ENCODE results near the gene SH3BP4. TPM values are rescaled to one million over a fixed set of nuclear protein-coding genes. Genes with fewer than 3 reads are reported as not detected.

Gene SH3BP4
- total RNA-seq, 1 experiment from 2014 or later: 19.9 TPM

DNA sequence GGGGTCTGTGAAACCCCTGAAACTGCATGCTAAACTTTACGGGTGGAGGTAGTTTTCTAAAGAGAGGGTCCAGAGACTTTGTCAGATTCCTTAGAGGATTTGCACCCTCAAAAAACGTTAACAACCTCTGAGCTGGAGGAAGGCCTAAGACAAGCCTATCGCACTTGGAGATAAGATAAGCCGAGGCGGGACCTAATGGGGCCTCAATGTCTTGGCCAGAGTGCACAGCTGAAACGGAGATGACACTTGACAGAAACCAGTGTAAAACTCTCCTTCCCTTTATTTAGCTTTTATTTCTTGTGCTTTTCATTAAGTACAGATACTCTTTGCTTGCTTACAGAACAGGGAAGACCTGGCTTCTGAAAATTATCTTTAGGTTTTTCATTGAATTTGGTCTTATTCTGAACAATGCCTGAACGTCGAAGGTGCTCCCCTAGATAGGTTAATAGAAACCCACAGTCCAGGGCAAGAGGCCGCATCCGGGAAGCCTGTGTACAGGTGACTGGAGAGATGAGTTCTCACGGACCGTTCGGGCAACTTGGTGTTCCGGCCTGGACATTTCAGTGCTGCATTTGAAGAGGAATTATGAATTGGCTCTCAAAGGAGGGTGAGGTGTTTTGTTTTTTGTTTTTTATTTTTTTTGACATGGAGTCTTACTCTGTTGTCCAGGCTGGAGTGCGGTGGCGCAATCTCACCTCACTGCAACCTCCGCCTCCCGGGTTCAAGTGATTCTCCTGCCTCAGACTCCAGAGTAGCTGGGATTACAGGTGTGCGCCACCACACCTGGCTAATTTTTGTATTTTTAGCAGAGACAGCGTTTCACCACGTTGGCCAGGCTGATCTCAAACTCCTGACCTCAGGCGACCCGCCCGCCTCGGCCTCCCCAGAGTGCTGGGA, 49.7 kb downstream of the SH3BP4 start:
- ChIA-PET POLR2A (ENCODE audit: low non-redundant PET) (no interaction called here), CTCF (no interaction called here)
- Histone ChIP-seq H3K4me1 (ENCODE audit: insufficient read depth, low read length, poor library complexity, severe bottlenecking) (peaks cover 9% of the 10 kb centered on the region), H3K27me3 (replicated peaks; ENCODE audit: insufficient read depth, low read depth, low read length, poor library complexity) (no peaks in the 10 kb centered on the region), H3K4me3 (ENCODE audit: low read depth, low read length, poor library complexity, severe bottlenecking) (no peak overlapping the region), H3K27ac (ENCODE audit: low read depth, low read length, poor library complexity, severe bottlenecking) (peak overlapping the region; percentile 42), H3K9me3 (ENCODE audit: low read depth, low read length, poor library complexity, severe bottlenecking) (no peaks in the 10 kb centered on the region), H3K36me3 (ENCODE audit: insufficient read depth, low read length, poor library complexity, severe bottlenecking) (no peaks in the 10 kb centered on the region)
- TF ChIP-seq, protein P1, sequence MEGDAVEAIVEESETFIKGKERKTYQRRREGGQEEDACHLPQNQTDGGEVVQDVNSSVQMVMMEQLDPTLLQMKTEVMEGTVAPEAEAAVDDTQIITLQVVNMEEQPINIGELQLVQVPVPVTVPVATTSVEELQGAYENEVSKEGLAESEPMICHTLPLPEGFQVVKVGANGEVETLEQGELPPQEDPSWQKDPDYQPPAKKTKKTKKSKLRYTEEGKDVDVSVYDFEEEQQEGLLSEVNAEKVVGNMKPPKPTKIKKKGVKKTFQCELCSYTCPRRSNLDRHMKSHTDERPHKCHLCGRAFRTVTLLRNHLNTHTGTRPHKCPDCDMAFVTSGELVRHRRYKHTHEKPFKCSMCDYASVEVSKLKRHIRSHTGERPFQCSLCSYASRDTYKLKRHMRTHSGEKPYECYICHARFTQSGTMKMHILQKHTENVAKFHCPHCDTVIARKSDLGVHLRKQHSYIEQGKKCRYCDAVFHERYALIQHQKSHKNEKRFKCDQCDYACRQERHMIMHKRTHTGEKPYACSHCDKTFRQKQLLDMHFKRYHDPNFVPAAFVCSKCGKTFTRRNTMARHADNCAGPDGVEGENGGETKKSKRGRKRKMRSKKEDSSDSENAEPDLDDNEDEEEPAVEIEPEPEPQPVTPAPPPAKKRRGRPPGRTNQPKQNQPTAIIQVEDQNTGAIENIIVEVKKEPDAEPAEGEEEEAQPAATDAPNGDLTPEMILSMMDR (conservative IDR thresholded peaks at IDR 0.05; ENCODE audit: low read depth, low read length): no peak
- TF ChIP-seq EZH2 (IDR thresholded peaks at IDR 0.05; ENCODE audit: borderline replicate concordance, low read depth, low read length, poor library complexity, severe bottlenecking): no peak
- BruUV-seq (replicated peaks): no TSS peak
- intact Hi-C loops (cut with micrococcal nuclease; ENCODE audit: unreplicated experiment): no loop called here
- DNase-seq (ENCODE audit: low spot score): no peak

DNA sequence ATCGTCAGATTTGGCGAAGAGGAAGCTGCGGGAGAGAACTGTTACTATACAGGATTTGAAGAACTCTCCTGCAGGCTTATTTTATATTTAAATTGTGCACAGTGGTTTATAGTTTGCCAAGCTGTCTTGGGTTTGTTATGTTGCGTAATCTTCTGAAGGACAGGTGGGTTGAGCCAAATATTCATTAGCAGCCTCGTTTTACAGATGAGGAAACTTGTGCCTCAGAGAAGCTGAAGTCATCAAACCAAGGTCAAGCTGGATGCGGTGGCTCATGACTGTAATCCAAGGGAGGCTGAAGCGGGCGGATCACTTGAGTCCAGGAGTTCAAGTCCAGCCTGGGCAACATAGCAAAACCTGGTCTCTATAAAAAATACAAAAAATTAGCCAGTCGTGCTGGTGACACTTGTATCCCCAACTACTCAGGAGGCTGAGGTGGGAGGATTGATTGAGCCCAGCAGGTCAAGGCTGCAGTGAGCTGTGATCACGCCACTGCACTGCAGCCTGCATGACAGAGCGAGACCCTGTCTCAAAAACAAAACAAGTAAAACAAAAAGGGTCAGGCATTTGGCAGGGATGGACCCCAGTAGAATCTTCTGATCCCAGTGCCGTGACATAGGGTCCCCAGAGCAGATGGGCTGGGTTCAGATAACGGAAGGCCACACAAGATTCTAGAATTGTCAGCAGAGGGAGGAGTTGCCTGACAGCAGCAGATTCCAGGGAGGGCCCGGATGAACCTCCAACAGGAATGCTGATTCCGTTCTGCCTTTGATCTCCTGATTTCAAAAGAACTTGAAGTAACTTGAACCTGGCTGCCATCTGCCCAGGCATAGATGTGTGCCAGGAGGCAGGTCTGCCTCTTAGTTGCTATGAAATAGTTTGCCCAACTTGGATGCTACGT, 50.6 kb downstream of the SH3BP4 start:
- Histone ChIP-seq H3K9me3 (ENCODE audit: low read depth, low read length, poor library complexity, severe bottlenecking) (no peaks in the 10 kb centered on the region), H3K36me3 (ENCODE audit: insufficient read depth, low read length, poor library complexity, severe bottlenecking) (no peaks in the 10 kb centered on the region), H3K4me3 (ENCODE audit: low read depth, low read length, poor library complexity, severe bottlenecking) (no peak overlapping the region), H3K4me1 (ENCODE audit: insufficient read depth, low read length, poor library complexity, severe bottlenecking) (peaks cover 9% of the 10 kb centered on the region), H3K27ac (ENCODE audit: low read depth, low read length, poor library complexity, severe bottlenecking) (no peak overlapping the region), H3K27me3 (replicated peaks; ENCODE audit: insufficient read depth, low read depth, low read length, poor library complexity) (no peaks in the 10 kb centered on the region)
- no TSS peak for BruUV-seq (replicated peaks)
- no peak for TF ChIP-seq EZH2 (IDR thresholded peaks at IDR 0.05; ENCODE audit: borderline replicate concordance, low read depth, low read length, poor library complexity, severe bottlenecking)
- TF ChIP-seq, protein P1 (conservative IDR thresholded peaks at IDR 0.05; ENCODE audit: low read depth, low read length): no peak
- intact Hi-C loops (cut with micrococcal nuclease; ENCODE audit: unreplicated experiment): no loop called here
- no peak for DNase-seq (ENCODE audit: low spot score)
- ChIA-PET CTCF (no interaction called here), POLR2A (ENCODE audit: low non-redundant PET) (no interaction called here)

DNA sequence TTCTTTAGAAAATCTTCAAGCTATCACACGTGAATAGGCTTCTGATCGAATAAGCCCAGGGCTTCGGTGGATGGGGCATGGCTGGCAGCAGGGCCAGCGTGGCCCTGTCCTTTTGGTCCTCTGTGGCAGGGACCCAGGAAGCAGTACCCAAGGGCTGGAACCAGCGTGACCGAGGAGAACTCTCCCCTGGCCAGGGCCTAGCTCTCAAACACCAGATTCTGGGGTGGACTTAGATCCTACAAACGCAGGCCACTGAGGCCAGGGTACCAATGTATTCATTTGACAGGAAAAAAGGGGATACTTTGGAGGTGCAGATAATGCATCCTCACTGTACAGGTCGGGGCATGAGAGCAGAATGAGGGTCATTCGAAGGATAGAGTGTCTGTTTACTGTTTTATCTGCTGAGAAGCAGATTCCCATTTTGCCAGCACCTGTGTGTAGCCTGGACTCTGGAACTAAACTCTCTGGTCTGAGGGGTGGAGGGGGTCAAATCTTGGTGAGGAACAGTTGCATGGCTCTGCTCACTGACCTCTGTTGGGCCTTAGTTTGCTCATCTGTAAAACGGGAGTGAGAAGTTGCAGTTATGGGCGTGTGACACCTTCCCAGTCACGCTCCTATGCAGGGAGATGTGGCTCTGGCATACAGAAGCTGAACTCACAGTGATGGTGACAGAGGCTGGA, 51.4 kb downstream of the SH3BP4 start:
- intact Hi-C loops (cut with micrococcal nuclease; ENCODE audit: unreplicated experiment): no loop called here
- Histone ChIP-seq H3K36me3 (ENCODE audit: insufficient read depth, low read length, poor library complexity, severe bottlenecking) (no peaks in the 10 kb centered on the region), H3K27ac (ENCODE audit: low read depth, low read length, poor library complexity, severe bottlenecking) (no peak overlapping the region), H3K27me3 (replicated peaks; ENCODE audit: insufficient read depth, low read depth, low read length, poor library complexity) (no peaks in the 10 kb centered on the region), H3K4me1 (ENCODE audit: insufficient read depth, low read length, poor library complexity, severe bottlenecking) (peaks cover 9% of the 10 kb centered on the region), H3K9me3 (ENCODE audit: low read depth, low read length, poor library complexity, severe bottlenecking) (no peaks in the 10 kb centered on the region), H3K4me3 (ENCODE audit: low read depth, low read length, poor library complexity, severe bottlenecking) (no peak overlapping the region)
- no TSS peak for BruUV-seq (replicated peaks)
- ChIA-PET POLR2A (ENCODE audit: low non-redundant PET) (no interaction called here), CTCF (no interaction called here)
- TF ChIP-seq, protein P1 (conservative IDR thresholded peaks at IDR 0.05; ENCODE audit: low read depth, low read length): no peak
- TF ChIP-seq EZH2 (IDR thresholded peaks at IDR 0.05; ENCODE audit: borderline replicate concordance, low read depth, low read length, poor library complexity, severe bottlenecking): no peak
- DNase-seq (ENCODE audit: low spot score): no peak
